ENCODE data around the gene COL1A2. TPM values are rescaled to one million over a fixed set of nuclear protein-coding genes. Genes with fewer than 3 reads are reported as not detected.

Gene COL1A2
- total and polyA plus RNA-seq, 7 donors, result 10.8 to 85.0 (median 24.5) TPM

GRCh38 chr7:94453898-94454297, 59.2 kb downstream of the COL1A2 start:
- no peaks in the 10 kb centered on the region for H3K9me3 ChIP-seq
- no peaks in the 10 kb centered on the region for H3K27me3 ChIP-seq (ENCODE audit: insufficient read depth in 3 of 3, low read length in 2 of 3)
- H3K27ac ChIP-seq, result no peak overlapping the region
- no peaks in the 10 kb centered on the region for H3K36me3 ChIP-seq (ENCODE audit: insufficient read depth in 1 of 2, low read depth in 1 of 2)
- H3K4me1 ChIP-seq, result peaks cover 3% of the 10 kb centered on the region
- DNase-seq, result no peak
- no peak overlapping the region for H3K4me3 ChIP-seq
- intact Hi-C loops (cut with DNase I), result loop anchor here in 1 of 2 donors (5.0 kb wide), 2 partner anchors 53 to 743 kb away; partner anchors contain the start of gene CASD1
- peak in 1 of 4 donors; percentile 15 for ATAC-seq
- 64 to 83% (median 77%) methylated on average over 2 of the region's 2 CpGs for whole genome bisulfite sequencing, 3 donors
- TF ChIP-seq CTCF (IDR thresholded peaks at IDR 0.05), result no peak

GRCh38 chr7:94458041-94458440, 63.3 kb downstream of the COL1A2 start:
- no peaks in the 10 kb centered on the region for H3K4me1 ChIP-seq
- ATAC-seq, result no peak
- no peaks in the 10 kb centered on the region for H3K9me3 ChIP-seq
- H3K27ac ChIP-seq, result no peak overlapping the region
- no peaks in the 10 kb centered on the region for H3K36me3 ChIP-seq (ENCODE audit: insufficient read depth in 1 of 2, low read depth in 1 of 2)
- DNase-seq, result no peak
- TF ChIP-seq CTCF (IDR thresholded peaks at IDR 0.05), result no peak
- no peaks in the 10 kb centered on the region for H3K27me3 ChIP-seq (ENCODE audit: insufficient read depth in 3 of 3, low read length in 2 of 3)
- no peak overlapping the region for H3K4me3 ChIP-seq
- intact Hi-C loops (cut with DNase I), result no loop called here
- WGBS, 3 donors, result 95 to 97% (median 96%) methylated on average over 4 of the region's 4 CpGs

GRCh38 chr7:94466516-94466915, 71.8 kb downstream of the COL1A2 start:
- intact Hi-C loops (cut with DNase I), result no loop called here
- 50 to 67% (median 56%) methylated on average over 1 of the region's 1 CpG for WGBS, 3 donors

GRCh38 chr7:94471604-94472003, 76.9 kb downstream of the COL1A2 start:
- intact Hi-C loops (cut with DNase I), result no loop called here

More at GRCh38 chr7:94466516-94466915, 71.8 kb downstream of the COL1A2 start:
- no peak overlapping the region for H3K27ac ChIP-seq
- peaks cover 4% of the 10 kb centered on the region for H3K9me3 ChIP-seq
- H3K36me3 ChIP-seq (ENCODE audit: insufficient read depth in 1 of 2, low read depth in 1 of 2), result no peaks in the 10 kb centered on the region
- H3K27me3 ChIP-seq (ENCODE audit: insufficient read depth in 3 of 3, low read length in 2 of 3), result no peaks in the 10 kb centered on the region
- ATAC-seq (no peak), DNase-seq (no peak)
- H3K4me1 ChIP-seq, result no peaks in the 10 kb centered on the region
- H3K4me3 ChIP-seq, result no peak overlapping the region
- TF ChIP-seq CTCF (IDR thresholded peaks at IDR 0.05), result no peak

More at GRCh38 chr7:94471604-94472003, 76.9 kb downstream of the COL1A2 start:
- H3K36me3 ChIP-seq (ENCODE audit: insufficient read depth in 1 of 2, low read depth in 1 of 2), result no peaks in the 10 kb centered on the region
- no peaks in the 10 kb centered on the region for H3K4me1 ChIP-seq
- no peak for TF ChIP-seq CTCF (IDR thresholded peaks at IDR 0.05)
- peaks cover 16% of the 10 kb centered on the region for H3K9me3 ChIP-seq
- no peak for DNase-seq
- no peak overlapping the region for H3K27ac ChIP-seq
- WGBS, 3 donors, result 93 to 96% (median 94%) methylated on average over 2 of the region's 2 CpGs
- no peak for ATAC-seq
- no peak overlapping the region for H3K4me3 ChIP-seq
- no peaks in the 10 kb centered on the region for H3K27me3 ChIP-seq (ENCODE audit: insufficient read depth in 3 of 3, low read length in 2 of 3)
